KMS-11 (cell line): Measurements from ENCODE around the gene TMBIM1.

Experiments
- H2AFZ ChIP-seq: fragments of 200-600 bp; sonication (generic); 2 replicates; pipeline ENCODE4 v1.6.1; 2016; ENCODE audit warnings: antibody characterized with exemption, mixed run types, low read depth
- H3K27ac ChIP-seq: fragments of 200-600 bp; sonication (generic); 2 replicates; pipeline ENCODE4 v1.6.1; 2016; ENCODE audit warnings: mild to moderate bottlenecking, mixed run types
- H3K27me3 ChIP-seq: fragments of 200-600 bp; sonication (generic); 2 replicates; pipeline ENCODE4 v1.6.1; 2017; ENCODE audit warnings: mild to moderate bottlenecking, low read depth, mixed run types, moderate library complexity; ENCODE audit not compliant: insufficient read depth
- H3K36me3 ChIP-seq: fragments of 200-600 bp; sonication (generic); 2 replicates; pipeline ENCODE4 v1.6.1; 2017; ENCODE audit warnings: mild to moderate bottlenecking, mixed run types; ENCODE audit not compliant: insufficient read depth
- H3K4me1 ChIP-seq: fragments of 200-600 bp; sonication (generic); 2 replicates; pipeline ENCODE4 v1.6.1; 2016; ENCODE audit warnings: mild to moderate bottlenecking, low read depth, mixed run types; ENCODE audit not compliant: poor library complexity, severe bottlenecking
- H3K4me2 ChIP-seq: fragments of 200-600 bp; sonication (generic); 2 replicates; pipeline ENCODE4 v1.7.0; 2016; ENCODE audit warnings: mild to moderate bottlenecking, mixed run types
- H3K4me3 ChIP-seq: fragments of 200-600 bp; sonication (generic); IDR thresholded peaks from 2 replicates; pipeline ENCODE4 v1.6.1; 2017; ENCODE audit warnings: low read depth, low read length, mixed read lengths; ENCODE audit not compliant: insufficient read depth
- H3K79me2 ChIP-seq: fragments of 200-600 bp; sonication (generic); 2 replicates; pipeline ENCODE4 v1.6.1; 2016; ENCODE audit warnings: low read depth, mixed run types; ENCODE audit not compliant: insufficient read depth
- H3K9ac ChIP-seq: fragments of 200-600 bp; sonication (generic); 2 replicates; pipeline ENCODE4 v1.6.1; 2016; ENCODE audit warnings: mild to moderate bottlenecking, mixed run types
- H4K20me1 ChIP-seq: fragments of 200-600 bp; sonication (generic); 2 replicates; pipeline ENCODE4 v1.6.1; 2016; ENCODE audit warnings: mild to moderate bottlenecking, mixed run types; ENCODE audit not compliant: insufficient read depth
- TF ChIP-seq, protein P1 (sequence below): fragments of 200-600 bp; sonication (generic); conservative IDR thresholded peaks from 2 replicates; pipeline ENCODE4 v1.6.1; 2017; ENCODE audit warnings: low read depth, mild to moderate bottlenecking, antibody characterized with exemption, low read length, moderate library complexity, mixed read lengths

Gene TMBIM1

DNA sequence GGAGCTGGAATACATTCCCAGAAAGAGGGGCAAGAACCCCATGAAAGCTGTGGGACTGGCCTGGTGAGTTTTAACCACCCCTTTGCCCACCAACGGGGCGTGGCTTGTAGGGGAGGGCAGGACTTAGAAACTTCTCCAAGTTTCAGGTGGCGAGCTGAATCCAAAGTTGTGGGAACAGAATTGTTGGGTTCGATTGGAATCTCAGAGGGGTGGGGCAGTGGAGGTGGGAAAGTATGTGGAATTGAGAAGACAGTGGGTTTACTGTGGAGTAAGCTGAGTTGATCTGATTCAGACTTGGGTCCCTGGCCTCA is 20.9 kb downstream of the TMBIM1 start:
- H3K27ac ChIP-seq: no peak overlapping the region
- H2AFZ ChIP-seq: no peak overlapping the region
- TF ChIP-seq, protein P1, sequence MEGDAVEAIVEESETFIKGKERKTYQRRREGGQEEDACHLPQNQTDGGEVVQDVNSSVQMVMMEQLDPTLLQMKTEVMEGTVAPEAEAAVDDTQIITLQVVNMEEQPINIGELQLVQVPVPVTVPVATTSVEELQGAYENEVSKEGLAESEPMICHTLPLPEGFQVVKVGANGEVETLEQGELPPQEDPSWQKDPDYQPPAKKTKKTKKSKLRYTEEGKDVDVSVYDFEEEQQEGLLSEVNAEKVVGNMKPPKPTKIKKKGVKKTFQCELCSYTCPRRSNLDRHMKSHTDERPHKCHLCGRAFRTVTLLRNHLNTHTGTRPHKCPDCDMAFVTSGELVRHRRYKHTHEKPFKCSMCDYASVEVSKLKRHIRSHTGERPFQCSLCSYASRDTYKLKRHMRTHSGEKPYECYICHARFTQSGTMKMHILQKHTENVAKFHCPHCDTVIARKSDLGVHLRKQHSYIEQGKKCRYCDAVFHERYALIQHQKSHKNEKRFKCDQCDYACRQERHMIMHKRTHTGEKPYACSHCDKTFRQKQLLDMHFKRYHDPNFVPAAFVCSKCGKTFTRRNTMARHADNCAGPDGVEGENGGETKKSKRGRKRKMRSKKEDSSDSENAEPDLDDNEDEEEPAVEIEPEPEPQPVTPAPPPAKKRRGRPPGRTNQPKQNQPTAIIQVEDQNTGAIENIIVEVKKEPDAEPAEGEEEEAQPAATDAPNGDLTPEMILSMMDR: no peak
- H4K20me1 ChIP-seq: no peaks in the 10 kb centered on the region
- H3K9ac ChIP-seq: peak overlapping the region; percentile 67; the same call in 1 of the 2 replicates
- H3K4me2 ChIP-seq: peak overlapping the region; percentile 92
- no peak overlapping the region for H3K4me3 ChIP-seq
- H3K79me2 ChIP-seq: peaks cover 24% of the 10 kb centered on the region; the same call in 1 of the 2 replicates
- H3K36me3 ChIP-seq: no peaks in the 10 kb centered on the region
- H3K27me3 ChIP-seq: no peaks in the 10 kb centered on the region
- H3K4me1 ChIP-seq: peaks cover 25% of the 10 kb centered on the region

DNA sequence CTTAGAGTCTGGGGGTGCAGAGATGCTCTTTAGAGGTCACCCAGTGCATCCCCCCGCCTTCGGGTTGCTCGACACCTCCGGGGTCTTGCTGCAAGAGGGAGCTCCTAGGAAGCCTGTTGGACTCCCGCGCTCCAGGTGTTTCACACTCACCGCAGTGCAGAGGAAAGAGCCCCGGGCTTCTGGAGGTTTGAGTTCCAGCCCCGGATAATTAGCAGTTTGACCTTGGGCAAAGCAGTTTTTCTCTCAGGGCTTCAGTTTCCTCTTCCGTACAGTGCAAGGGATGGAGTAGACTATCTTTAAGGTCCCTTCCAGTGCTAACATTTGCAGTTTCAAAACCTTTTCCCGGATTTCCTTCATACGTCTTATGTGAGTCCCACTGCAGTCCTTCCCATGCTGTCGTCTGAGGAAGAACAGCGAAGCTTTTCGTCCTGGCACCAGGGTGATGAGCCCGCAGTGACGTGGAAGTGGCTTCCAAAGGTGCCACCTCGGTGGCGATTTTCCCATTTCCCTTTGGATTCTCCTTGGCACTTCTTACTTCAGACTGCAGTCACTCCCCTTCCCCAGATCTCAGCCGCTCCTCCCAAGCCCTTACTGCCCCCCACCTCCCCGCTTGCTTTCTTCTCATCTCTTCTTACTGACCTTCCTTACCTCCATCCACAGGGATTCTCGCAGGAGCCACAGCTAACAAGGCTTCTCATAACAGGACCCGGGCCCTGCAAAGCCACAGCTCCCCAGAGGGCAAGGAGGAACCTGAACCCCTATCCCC is 21.4 kb downstream of the TMBIM1 start:
- peaks cover 24% of the 10 kb centered on the region; the same call in 1 of the 2 replicates for H3K79me2 ChIP-seq
- H3K4me3 ChIP-seq: peak overlapping the region; percentile 44
- TF ChIP-seq, protein P1: no peak
- H3K36me3 ChIP-seq: no peaks in the 10 kb centered on the region
- no peak overlapping the region for H3K27ac ChIP-seq
- H3K4me2 ChIP-seq: peak overlapping the region; percentile 92
- H3K27me3 ChIP-seq: no peaks in the 10 kb centered on the region
- H3K9ac ChIP-seq: peak overlapping the region; percentile 67; the same call in 1 of the 2 replicates
- no peaks in the 10 kb centered on the region for H4K20me1 ChIP-seq
- H2AFZ ChIP-seq: peak overlapping the region; percentile 66
- H3K4me1 ChIP-seq: peaks cover 25% of the 10 kb centered on the region

DNA sequence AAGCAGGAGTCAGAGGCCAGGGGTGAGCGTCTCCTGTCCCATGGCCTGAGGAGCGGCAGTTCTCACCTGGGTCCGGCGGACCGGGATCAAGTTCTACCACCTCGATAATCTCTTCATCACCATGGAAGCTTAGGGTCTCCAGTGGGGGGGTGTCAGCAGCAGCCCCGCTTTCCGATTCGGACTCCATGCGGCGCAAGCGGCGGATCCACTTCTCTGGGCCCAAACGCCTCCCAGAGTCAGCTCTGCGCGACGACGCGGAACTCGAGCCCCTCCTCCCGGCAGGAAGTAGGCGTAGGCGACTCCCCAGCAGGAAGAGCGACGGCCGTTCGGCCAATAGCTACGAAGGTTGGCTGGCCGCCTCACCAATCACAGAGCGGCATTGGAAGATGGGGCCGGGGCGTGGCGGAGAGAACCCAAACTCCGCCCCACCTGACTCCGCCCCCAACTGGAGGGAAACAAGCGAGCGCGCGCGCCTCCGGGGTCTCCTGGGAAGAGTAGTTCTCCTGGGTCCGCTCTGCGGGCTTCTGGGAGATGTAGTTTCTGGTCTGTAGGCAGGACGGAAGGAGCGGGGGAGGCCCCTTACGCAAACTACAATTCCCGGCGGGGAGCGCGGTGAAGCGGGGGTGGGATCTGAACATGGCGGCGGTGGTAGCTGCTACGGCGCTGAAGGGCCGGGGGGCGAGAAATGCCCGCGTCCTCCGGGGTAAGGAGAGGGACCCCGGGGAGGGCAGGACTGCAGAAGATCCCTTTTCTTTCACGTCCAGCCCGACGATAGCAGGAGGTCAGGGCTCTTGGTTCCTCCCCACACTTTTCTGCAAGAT is 22.2 kb downstream of the TMBIM1 start, which contains the start of the genes AAMP and PNKD:
AAMP (minus strand) TSS at position 238 of the 821 bp plus-strand sequence; CDS start at position 187, 51 bp downstream.
PNKD (plus strand) TSS at position 620 of the 821 bp plus-strand sequence; CDS start at position 637, 17 bp downstream.
- H3K27ac ChIP-seq: peak within 1 kb of the TSS; percentile 33

DNA sequence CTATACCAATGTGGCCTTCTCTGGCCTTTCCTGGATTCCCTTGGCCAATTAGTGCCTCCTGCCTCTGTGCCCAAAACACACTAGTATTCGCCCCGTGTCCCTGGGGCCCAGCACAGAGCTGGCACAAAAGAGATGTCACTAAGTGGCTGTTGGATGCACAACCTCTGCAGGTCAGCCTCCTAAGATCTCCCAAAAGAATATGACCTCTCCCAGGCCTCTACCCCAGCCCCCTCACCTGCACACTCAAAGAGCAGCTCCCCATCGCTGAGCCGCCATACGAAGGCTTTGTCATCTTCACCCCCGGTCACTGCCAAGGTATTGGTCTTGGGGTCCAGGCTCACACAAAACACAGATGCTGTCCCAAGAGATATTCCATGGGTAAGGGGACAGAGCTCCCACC is 25.0 kb downstream of the TMBIM1 start:
- H3K4me1 ChIP-seq: peaks cover 28% of the 10 kb centered on the region
- H4K20me1 ChIP-seq: no peaks in the 10 kb centered on the region
- H3K4me3 ChIP-seq: no peak overlapping the region
- H3K9ac ChIP-seq: no peak overlapping the region
- H3K27me3 ChIP-seq: no peaks in the 10 kb centered on the region
- no peak overlapping the region for H3K27ac ChIP-seq
- TF ChIP-seq, protein P1: no peak
- H3K36me3 ChIP-seq: no peaks in the 10 kb centered on the region
- H2AFZ ChIP-seq: no peak overlapping the region
- no peak overlapping the region for H3K4me2 ChIP-seq
- H3K79me2 ChIP-seq: peaks cover 24% of the 10 kb centered on the region; the same call in 1 of the 2 replicates

More for the DNA sequence above, 22.2 kb downstream of the TMBIM1 start, which contains the start of the genes AAMP and PNKD:
- H2AFZ ChIP-seq: peak within 1 kb of the TSS; percentile 66
- peak within 1 kb of the TSS; percentile 92 for H3K4me2 ChIP-seq
- peak within 1 kb of the TSS; percentile 67 for H3K9ac ChIP-seq
- H3K36me3 ChIP-seq: no peaks in the 10 kb centered on the region
- peak within 1 kb of the TSS; percentile 85 for H3K4me3 ChIP-seq
- TF ChIP-seq, protein P1: 0 out of 2 replicates have a peak, but pooled peaks have one; percentile 11
- no peaks in the 10 kb centered on the region for H3K27me3 ChIP-seq
- H3K79me2 ChIP-seq: peaks cover 24% of the 10 kb centered on the region; the same call in 1 of the 2 replicates
- H3K4me1 ChIP-seq: peaks cover 25% of the 10 kb centered on the region
- no peaks in the 10 kb centered on the region for H4K20me1 ChIP-seq
